Lower lobe of right lung (tissue), 2 donors: ENCODE results near the gene ANO2. TPM values are rescaled to one million over a fixed set of nuclear protein-coding genes. Genes with fewer than 3 reads are reported as not detected.

Source experiments
- ATAC-seq, 2 donors: fragments of 200-7000 bp; cut with Tn5 transposase; one replicate each; pipeline ENCODE4 v1.9.1; 2020 to 2022; ENCODE audit warnings: mild to moderate bottlenecking in 2 of 2, moderate library complexity in 2 of 2
- DNase-seq: peaks from one replicate; pipeline ENCODE4 v3.0.0-alpha.2; 2020
- H3K27ac ChIP-seq: fragments of 200-600 bp; one replicate; pipeline ENCODE4 v1.8.0; 2022
- H3K27me3 ChIP-seq: fragments of 200-600 bp; one replicate; pipeline ENCODE4 v1.8.0; 2022; ENCODE audit warnings: low read depth
- H3K36me3 ChIP-seq: fragments of 200-600 bp; one replicate; pipeline ENCODE4 v1.8.0; 2022; ENCODE audit warnings: mild to moderate bottlenecking
- H3K4me1 ChIP-seq: fragments of 200-600 bp; one replicate; pipeline ENCODE4 v1.8.0; 2022
- H3K4me3 ChIP-seq: fragments of 200-600 bp; one replicate; pipeline ENCODE4 v1.8.0; 2022; ENCODE audit warnings: mild to moderate bottlenecking
- H3K9me3 ChIP-seq: fragments of 200-600 bp; one replicate; pipeline ENCODE4 v1.8.0; 2022
- intact Hi-C: fragments of 100-400 bp; cut with DNase I; formaldehyde crosslinking; loops from one replicate; pipeline ENCODE4 v1.11.0; 2022
- total RNA-seq: library from RNA; stranded (reverse); fragmentation: NEBNext Ultra II Directional; extraction: Animal tissue kit (Norgen Biotek cat#: 25700); gene quantifications from one replicate; pipeline ENCODE4 v1.2.1, GENCODE V29; 2021
- TF ChIP-seq, protein P1 (sequence below): fragments of 200-600 bp; IDR thresholded peaks from one replicate; pipeline ENCODE4 v1.8.0; 2022; ENCODE audit warnings: antibody characterized with exemption, mild to moderate bottlenecking
- donor health status: DM: no; HTN: yes; CAD: no; lungs with severe emphysema.

ANO2 gene
- total RNA-seq, 1 donor from 2014 or later = 22.2 TPM

GRCh38 chr12:5736527-5736926 lies 208.5 kb downstream of the ANO2 start:
- no peaks in the 10 kb centered on the region for H3K27me3 ChIP-seq

GRCh38 chr12:5736016-5736415 lies 209.0 kb downstream of the ANO2 start:
- H3K36me3 ChIP-seq = no peaks in the 10 kb centered on the region
- ATAC-seq (no peak), DNase-seq (no peak)
- intact Hi-C loops = no loop called here
- H3K27me3 ChIP-seq = no peaks in the 10 kb centered on the region
- no peaks in the 10 kb centered on the region for H3K9me3 ChIP-seq
- H3K4me3 ChIP-seq = no peak overlapping the region
- TF ChIP-seq, protein P1, sequence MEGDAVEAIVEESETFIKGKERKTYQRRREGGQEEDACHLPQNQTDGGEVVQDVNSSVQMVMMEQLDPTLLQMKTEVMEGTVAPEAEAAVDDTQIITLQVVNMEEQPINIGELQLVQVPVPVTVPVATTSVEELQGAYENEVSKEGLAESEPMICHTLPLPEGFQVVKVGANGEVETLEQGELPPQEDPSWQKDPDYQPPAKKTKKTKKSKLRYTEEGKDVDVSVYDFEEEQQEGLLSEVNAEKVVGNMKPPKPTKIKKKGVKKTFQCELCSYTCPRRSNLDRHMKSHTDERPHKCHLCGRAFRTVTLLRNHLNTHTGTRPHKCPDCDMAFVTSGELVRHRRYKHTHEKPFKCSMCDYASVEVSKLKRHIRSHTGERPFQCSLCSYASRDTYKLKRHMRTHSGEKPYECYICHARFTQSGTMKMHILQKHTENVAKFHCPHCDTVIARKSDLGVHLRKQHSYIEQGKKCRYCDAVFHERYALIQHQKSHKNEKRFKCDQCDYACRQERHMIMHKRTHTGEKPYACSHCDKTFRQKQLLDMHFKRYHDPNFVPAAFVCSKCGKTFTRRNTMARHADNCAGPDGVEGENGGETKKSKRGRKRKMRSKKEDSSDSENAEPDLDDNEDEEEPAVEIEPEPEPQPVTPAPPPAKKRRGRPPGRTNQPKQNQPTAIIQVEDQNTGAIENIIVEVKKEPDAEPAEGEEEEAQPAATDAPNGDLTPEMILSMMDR = no peak
- H3K27ac ChIP-seq = no peak overlapping the region
- H3K4me1 ChIP-seq = no peaks in the 10 kb centered on the region

More at GRCh38 chr12:5736527-5736926, 208.5 kb downstream of the ANO2 start:
- H3K4me3 ChIP-seq = no peak overlapping the region
- ATAC-seq (no peak), DNase-seq (no peak)
- no peaks in the 10 kb centered on the region for H3K4me1 ChIP-seq
- H3K36me3 ChIP-seq = no peaks in the 10 kb centered on the region
- TF ChIP-seq, protein P1 = no peak
- no peak overlapping the region for H3K27ac ChIP-seq
- intact Hi-C loops = no loop called here
- no peaks in the 10 kb centered on the region for H3K9me3 ChIP-seq

DNA sequence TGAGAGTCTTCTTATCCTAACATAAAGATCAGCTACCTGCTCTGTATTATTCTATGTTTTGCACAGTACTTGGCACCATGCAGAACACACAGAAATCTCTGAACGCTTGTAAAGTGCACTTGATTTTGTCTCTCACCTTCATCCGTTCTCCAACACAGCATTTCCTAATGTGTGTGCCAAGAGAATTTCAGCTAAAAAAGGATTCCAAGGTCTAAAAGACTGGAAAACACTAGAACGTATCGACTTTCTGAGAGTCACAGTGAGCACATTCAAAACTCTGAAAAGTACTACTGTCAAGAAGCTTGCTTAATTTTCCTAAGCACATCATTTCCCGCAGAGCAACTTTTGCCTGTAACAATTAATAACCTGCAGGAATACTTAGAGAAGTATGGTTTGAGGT lies 211.1 kb downstream of the ANO2 start:
- Histone ChIP-seq H3K36me3 (no peaks in the 10 kb centered on the region), H3K4me1 (no peaks in the 10 kb centered on the region), H3K27ac (no peak overlapping the region), H3K9me3 (no peaks in the 10 kb centered on the region), H3K27me3 (no peaks in the 10 kb centered on the region), H3K4me3 (no peak overlapping the region)
- TF ChIP-seq, protein P1 = no peak
- DNase-seq (no peak), ATAC-seq (no peak)
- intact Hi-C loops = no loop called here

DNA sequence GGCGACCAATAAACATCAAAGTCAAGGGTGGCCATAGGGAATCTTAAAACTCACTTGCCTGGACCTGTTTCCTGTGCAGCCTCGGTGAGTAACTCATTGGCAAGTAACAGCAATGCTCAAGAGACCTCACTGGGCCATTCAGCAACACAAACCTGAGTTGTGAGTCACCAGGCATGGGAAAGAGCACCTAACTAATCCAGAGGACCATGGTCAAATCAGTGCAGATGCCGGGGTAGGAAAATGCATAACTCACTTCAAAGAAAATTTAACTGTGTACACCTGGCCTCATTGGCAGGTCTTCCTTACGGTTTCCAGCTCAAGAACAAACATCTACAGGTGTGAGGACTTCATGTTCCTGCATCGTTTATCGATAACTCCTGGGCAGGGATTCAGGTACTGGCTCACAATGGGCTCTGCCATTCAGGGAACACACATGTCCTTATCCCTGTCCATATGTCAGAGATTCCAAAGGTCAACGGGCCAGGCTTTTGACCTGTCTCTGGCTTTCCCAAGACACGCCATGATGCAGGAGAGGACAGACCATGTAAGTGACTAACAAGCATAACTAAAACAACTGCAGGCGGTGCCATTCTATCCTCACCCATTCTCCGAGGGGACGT lies 211.8 kb downstream of the ANO2 start:
- no peak for DNase-seq
- TF ChIP-seq, protein P1 = no peak
- intact Hi-C loops = no loop called here
- Histone ChIP-seq H3K27me3 (no peaks in the 10 kb centered on the region), H3K36me3 (no peaks in the 10 kb centered on the region), H3K4me1 (no peaks in the 10 kb centered on the region), H3K9me3 (no peaks in the 10 kb centered on the region), H3K27ac (no peak overlapping the region), H3K4me3 (no peak overlapping the region)
- ATAC-seq = no peak

- Histone ChIP-seq H3K27ac (no peak overlapping the region), H3K9me3 (no peaks in the 10 kb centered on the region), H3K4me1 (no peaks in the 10 kb centered on the region), H3K36me3 (no peaks in the 10 kb centered on the region), H3K4me3 (no peak overlapping the region), H3K27me3 (no peaks in the 10 kb centered on the region)
- ATAC-seq (no peak), DNase-seq (no peak)
- intact Hi-C loops = no loop called here
- TF ChIP-seq, protein P1 = no peak
Measured at GRCh38 chr12:5730962-5731361, 214.1 kb downstream of the ANO2 start.
